Hematopoietic multipotent progenitor cell treated with erythropoietin and hydrocortisone succinate and interleukin-3 and kit ligand, for 15 days (in vitro differentiated cells): ENCODE data around the gene AFDN.

Experiments used
- DNase-seq: peaks from one replicate; pipeline ENCODE4 v3.0.0-alpha.2; 2015; ENCODE audit warnings: low spot score

AFDN gene

GRCh38 chr6:167796192-167796981, 30.3 kb upstream of the AFDN start:
- no peak for DNase-seq

GRCh38 chr6:167797011-167797471, 29.7 kb upstream of the AFDN start:
- no peak for DNase-seq

GRCh38 chr6:167797476-167798265, 29.0 kb upstream of the AFDN start:
- no peak for DNase-seq

- DNase-seq: no peak
Measured at GRCh38 chr6:167798453-167798852, 28.3 kb upstream of the AFDN start.

- DNase-seq: no peak
Measured at GRCh38 chr6:167799033-167799821, 27.5 kb upstream of the AFDN start.

GRCh38 chr6:167800549-167800948, 26.2 kb upstream of the AFDN start:
- DNase-seq: no peak

GRCh38 chr6:167801263-167801662, 25.4 kb upstream of the AFDN start:
- DNase-seq: no peak

- no peak for DNase-seq
Measured at GRCh38 chr6:167802339-167802738, 24.4 kb upstream of the AFDN start.

GRCh38 chr6:167803816-167804215, 22.9 kb upstream of the AFDN start:
- DNase-seq: no peak

- DNase-seq: no peak
Measured at GRCh38 chr6:167804281-167805013, 22.3 kb upstream of the AFDN start.

- DNase-seq: no peak
Measured at GRCh38 chr6:167805349-167806060, 21.2 kb upstream of the AFDN start.

GRCh38 chr6:167806061-167806700, 20.5 kb upstream of the AFDN start:
- DNase-seq: no peak

GRCh38 chr6:167807200-167807599, 19.5 kb upstream of the AFDN start:
- DNase-seq: no peak

- DNase-seq: no peak
Measured at GRCh38 chr6:167807756-167808155, 19.0 kb upstream of the AFDN start.

- no peak for DNase-seq
Measured at GRCh38 chr6:167811040-167811439, 15.7 kb upstream of the AFDN start.

- DNase-seq: no peak
Measured at GRCh38 chr6:167811442-167812087, 15.1 kb upstream of the AFDN start.

GRCh38 chr6:167812088-167812487, 14.6 kb upstream of the AFDN start:
- DNase-seq: no peak

GRCh38 chr6:167815296-167815980, 11.3 kb upstream of the AFDN start:
- no peak for DNase-seq

- no peak for DNase-seq
Measured at GRCh38 chr6:167817016-167817415, 9.7 kb upstream of the AFDN start.
